KG1 (cell line): Measurements from ENCODE around the gene CPVL.

Experiments used
- DNase-seq: peaks from one replicate; lab custom pipeline; 2025; lab: John Stamatoyannopoulos, UW

The CPVL gene

GRCh38 chr7:29146057-29146706 lies at the start of gene CPVL:
Gene CPVL (minus strand): TSS chr7:29146537. CDS start chr7:29121061, 25,476 bp downstream.
- DNase-seq: no peak

DNA sequence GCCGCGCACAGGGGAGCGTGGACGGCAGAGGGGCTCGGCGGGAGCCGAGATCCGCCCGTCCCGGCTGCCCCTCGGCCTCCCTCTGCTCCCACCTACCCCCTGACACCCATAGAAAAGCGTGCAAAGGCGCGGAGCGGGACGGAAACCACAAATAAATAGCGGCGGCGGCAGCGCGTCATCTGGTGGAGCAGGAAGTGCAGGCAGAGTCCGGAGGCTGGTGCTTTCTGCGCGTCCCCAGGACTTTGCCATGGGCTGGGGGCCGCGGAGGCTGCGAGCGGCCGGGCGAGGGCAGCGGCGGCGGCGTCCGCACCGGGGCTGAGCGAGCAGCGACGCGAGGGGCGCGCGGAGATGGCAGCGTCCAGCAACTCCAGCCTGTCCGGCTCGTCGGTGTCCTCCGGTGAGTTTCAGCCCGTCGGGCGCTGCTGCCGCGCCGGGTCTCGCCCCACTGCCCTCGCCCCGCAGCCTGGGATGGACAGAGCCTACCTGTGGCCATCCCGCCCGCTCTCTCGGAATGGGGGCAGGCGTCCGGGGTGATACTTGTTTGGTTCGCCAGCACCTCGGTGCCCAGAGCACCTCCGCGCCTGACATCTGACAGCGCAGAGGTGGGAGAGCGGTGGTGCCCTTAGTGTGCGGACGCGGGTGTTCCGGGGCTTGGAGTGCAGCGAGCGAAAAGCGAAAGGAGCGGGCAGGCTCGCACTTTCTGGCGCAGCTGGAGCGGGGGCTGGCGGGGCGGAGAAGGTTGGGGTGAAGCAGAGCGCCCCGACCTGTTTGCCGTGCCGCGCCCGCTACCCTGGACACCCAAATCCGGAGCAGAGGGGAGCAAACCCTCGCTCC lies 48.5 kb upstream of the CPVL start, which contains the start of gene CHN2:
CHN2 (plus strand) TSS at position 182 of the 834 bp plus-strand sequence.
- DNase-seq: no peak

DNA sequence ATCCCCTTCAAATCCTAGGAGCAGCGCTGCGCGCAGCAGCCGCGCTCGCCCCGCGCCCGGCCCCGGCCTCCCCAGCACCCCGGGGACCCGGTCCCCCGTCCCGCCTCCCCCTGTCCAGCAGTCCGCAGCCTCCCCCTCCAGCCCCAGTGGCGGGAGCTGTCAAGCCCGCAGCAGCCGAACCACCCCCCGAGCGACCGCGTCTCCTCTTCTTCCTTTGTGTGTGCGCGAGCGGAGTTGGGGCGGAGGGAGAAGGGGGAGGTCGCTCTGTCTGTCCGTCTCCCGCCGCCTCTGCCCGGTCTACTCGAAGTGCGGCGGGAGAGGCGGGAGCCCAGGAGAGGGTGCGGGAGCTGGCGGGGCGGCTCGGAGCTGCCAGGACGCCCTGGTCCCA lies 47.9 kb upstream of the CPVL start:
- DNase-seq: no peak

DNA sequence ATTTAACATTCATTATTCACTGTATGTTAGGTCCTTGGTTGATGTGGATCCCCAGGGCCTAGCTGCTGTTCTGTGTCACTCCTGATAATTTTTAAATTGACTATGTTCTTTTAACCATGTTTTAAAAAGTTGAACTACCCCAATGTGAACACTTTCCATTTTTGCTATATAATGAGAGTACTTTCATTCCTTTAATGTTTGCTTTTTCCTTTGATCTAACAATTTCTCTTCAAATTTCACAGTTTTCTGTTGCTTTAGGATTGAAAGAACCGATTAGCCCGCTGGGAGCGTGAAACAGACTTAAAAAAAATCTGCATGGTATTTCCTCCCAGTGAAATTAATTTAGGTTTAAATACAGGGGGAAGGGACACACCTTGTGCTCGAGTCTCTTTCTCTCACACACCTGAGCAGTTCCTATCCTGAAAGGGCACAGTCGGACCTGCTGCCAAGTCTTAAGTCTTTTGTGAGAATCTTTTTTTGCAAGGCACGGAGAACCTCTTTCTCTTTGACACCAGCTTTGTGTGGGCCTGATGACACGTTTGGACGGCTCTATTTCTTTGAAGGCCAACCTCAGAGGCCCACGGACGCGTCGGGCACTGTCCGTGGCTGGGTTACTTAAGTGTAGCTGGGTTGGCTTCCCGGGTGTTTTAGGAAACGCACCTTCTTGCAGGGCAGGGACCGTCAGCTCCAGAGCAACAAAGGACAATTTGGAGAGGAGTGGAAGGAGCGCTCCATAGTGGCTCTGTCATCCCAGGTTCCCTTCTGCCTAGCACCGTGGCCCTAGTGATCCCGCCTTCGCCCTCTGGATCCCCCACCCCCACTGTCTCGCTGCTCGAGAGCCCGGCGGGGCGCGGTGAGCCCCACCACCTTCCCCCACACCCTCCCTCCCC lies 47.2 kb upstream of the CPVL start:
- DNase-seq: no peak

DNA sequence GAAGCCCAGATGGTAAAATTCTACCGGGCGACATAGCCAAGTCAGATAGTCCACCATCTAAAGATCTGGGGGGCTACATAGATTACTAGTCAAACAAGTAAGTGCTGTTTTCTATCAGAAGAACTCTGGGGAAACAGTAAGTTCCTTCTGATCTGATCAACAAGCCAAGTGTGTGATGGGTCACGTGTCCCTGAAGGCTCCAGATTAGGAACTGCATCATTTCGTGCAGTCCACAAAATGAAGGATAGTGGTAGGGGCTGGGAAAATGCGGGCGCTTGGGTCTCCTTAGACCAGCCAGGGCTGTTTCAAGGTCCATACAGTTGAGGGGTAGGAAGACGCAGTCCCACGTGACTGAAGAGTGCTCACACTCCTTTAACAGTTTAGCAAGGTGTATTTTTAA lies 46.5 kb upstream of the CPVL start:
- DNase-seq: no peak

DNA sequence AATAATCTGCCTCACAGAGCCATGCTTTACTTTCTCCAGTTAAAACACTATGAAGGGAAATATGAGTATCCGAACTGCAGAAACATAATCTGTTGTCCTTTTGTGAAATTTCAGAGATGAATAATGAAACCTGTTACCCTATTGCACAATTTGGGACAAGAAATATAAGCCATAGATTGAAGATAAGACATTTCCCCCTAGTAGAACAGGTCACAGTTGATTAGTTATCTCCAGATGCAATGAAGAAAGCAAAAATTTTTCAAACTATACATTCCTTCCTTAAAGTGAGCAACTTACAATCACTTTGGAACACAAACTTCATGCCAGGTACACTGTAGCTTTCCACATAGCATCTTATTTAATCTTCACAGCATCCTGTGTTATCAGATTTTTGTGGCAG lies 46.0 kb upstream of the CPVL start:
- no peak for DNase-seq

- no peak for DNase-seq
Measured at GRCh38 chr7:29190349-29191045, 44.2 kb upstream of the CPVL start.

GRCh38 chr7:29189743-29190201 lies 43.4 kb upstream of the CPVL start:
- DNase-seq: no peak

DNA sequence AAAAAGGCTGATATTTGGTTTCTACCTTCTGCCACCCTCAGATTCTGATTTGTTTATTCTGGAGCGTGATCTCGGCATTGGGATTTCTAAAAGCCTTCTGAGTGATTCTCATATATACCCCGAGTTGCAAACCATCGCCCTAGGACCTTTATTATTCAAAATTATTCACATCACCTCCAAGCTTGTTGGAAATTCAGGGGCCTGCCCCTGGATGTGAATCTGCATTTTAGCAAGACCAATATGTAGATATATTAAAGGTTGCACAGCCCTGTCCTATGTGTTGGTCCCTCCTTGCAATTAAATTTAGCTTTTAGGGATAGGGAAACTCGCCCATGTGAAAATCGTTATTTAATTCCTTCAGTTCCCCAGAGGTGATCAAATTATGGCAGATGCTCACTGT lies 39.3 kb upstream of the CPVL start:
- no peak for DNase-seq

DNA sequence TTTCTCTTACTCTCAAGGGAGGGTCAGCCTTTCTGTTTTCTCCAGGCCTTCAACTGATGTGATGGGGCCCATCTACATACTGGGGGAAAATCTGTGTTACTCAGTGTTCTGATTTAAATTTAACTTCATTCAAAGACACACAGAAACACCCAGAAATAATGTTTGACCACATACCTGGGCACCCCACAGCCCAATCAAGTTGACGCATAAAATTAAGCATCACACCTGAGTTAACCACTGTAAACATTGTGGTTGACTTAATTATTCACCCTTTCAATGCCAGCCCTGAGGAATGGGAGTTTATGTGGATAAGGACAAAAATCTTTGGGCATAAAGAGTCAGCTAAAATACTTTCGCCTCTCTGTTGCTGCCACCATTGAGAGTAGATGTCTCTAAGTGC lies 38.3 kb upstream of the CPVL start:
- no peak for DNase-seq

DNA sequence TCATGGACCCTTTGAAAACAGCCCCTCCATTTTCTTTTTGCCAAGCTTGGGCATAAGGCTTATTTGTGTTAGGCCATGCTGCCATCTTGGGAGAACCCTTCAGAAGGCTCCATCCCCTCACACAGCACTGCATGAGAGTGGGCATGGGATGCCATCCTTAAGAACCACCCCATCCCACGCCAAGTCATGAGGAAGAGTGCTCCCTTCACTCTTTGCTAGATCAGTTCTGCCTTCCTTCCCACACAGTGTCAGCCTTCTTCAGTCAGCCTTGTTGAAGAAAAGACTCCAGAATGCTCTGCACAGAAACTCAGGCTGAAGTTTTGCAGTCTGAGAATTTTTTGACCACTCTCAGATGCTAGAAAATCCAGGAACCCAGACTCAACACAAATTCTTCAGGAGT lies 32.8 kb upstream of the CPVL start:
- no peak for DNase-seq

DNA sequence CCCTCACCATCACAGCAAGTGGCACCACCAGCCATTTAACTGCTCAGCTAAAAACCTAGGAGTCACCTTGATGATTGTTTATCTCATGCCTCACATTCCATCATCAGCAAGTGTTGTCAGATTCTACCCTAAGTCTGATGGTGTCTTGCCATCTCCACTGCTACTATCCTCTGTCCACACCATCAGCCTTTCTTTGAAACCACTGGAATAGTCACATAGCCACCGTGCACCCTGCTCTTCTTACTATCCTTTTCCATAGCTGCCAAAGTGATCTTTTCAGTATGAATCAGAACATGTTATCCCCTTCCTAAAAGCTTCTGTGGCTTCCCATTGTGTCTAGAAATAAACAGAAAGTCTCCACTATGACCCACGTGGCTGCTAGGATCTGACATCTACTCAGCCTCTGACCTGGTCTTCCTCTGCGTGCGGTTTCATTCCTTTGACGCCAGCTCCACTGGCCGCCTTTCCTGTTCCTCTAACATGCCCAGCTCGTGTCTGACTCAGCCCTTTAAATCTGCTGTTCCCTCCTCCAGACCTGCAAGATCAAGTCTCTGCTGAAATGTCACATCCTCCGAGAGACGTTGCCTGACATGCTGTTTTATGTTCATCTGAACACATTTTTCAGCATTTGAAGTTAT lies 31.7 kb upstream of the CPVL start:
- no peak for DNase-seq

DNA sequence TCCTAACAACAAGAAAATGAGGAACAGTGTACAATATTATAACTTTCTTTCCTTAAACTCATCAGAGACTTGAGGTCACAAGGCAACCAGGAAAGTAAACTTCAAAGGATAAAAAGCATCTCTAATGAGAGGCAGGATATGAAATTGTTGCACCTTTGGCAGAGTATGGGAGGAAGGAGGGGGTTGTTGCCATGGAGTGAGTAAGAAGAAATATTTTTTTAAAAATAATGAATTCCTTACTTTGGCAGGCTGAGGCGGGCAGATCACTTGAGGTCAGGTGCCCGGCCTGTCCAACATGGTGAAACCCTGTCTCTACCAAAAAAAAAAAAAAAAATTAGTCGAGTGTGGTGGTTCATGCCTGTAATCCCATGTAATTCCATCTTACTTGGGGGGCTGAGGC lies 27.1 kb upstream of the CPVL start:
- no peak for DNase-seq

DNA sequence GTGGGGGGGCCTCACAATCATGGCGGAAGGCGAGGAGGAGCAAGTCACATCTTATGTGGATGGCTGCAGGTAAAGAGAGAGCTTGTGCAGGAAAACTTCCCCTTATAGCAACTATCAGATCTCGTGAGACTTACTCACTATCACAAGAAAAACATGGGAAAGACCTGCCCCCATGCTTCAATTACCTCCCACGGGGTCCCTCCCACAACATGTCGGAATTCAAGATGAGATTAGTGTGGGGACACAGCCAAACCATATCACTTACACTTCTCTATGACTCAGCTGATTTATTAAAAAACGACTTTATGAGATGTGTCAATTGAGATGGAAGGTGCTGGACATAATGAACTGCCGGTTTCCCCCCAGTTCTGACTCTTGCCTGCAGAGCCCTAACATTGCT lies 24.4 kb upstream of the CPVL start:
- DNase-seq: no peak

GRCh38 chr7:29167721-29168120 lies 21.4 kb upstream of the CPVL start:
- no peak for DNase-seq

DNA sequence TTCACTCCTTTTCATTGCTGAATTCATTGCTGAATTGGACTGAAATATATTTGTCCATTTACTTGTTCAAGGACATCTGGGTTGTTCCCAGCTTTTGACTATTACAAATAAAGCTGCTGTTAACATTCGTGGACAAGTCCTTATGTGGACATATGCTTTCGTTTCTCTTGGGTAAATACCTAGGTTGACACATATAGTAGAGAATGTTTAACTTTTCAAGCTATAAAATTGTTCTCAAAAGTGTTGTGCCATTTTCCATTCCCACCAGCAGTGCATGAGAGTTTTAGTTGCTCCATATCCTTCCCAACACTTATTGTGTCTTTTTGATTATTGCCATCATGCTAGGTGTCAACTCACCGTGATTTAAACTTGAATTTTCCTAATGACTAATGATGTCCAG lies 17.5 kb upstream of the CPVL start:
- DNase-seq: no peak

- no peak for DNase-seq
Measured at GRCh38 chr7:29162577-29162976, 16.2 kb upstream of the CPVL start.

GRCh38 chr7:29161231-29161630 lies 14.9 kb upstream of the CPVL start:
- no peak for DNase-seq

GRCh38 chr7:29160080-29160479 lies 13.7 kb upstream of the CPVL start:
- no peak for DNase-seq

- no peak for DNase-seq
Measured at GRCh38 chr7:29158795-29159423, 12.6 kb upstream of the CPVL start.

GRCh38 chr7:29156907-29157452 lies 10.6 kb upstream of the CPVL start:
- no peak for DNase-seq
